K562 (cell line): ENCODE results near the gene GPR108. TPM values are rescaled to one million over a fixed set of nuclear protein-coding genes. Genes with fewer than 3 reads are reported as not detected.

Experiments
- ATAC-seq: fragments of 200-7000 bp; cut with Tn5 transposase; 3 replicates; pipeline ENCODE4 v1.9.1; 2020; ENCODE audit warnings: moderate library complexity
- BruUV-seq: library from RNA; stranded (reverse); fragments of 400-500 nt; replicated peaks from 2 replicates; lab custom pipeline; 2021; lab: Mats Ljungman, UMichigan
- CTCF ChIA-PET: fragments of 300-600 bp; formaldehyde crosslinking; extraction: SDS; loops from one replicate; lab custom pipeline; 2021; ENCODE audit warnings: low intra/inter-chr PET ratio; lab: Yijun Ruan, JAX
- POLR2A ChIA-PET: fragments of 300-600, 350-650 bp; sonication (Branson Sonifier 250); formaldehyde crosslinking; extraction: SDS; loops from one replicate; lab custom pipeline; 2021; ENCODE audit warnings: antibody characterized with exemption, inconsistent platforms; lab: Yijun Ruan, JAX
- DNase-seq, 4 experiments: peaks; one replicate each; pipeline versions ENCODE4 v3.0.0 to v3.0.0-alpha.2; 2011 to 2018; ENCODE audit warnings: low spot score in 3 of 4, mixed read lengths in 3 of 4; ENCODE audit errors: extremely low read depth in 1 of 4
- FAIRE-seq: peaks from 2 replicates; lab custom pipeline; 2011; peaks lifted over from hg19 to GRCh38; lab: Jason Lieb, UNC
- H2AFZ ChIP-seq: 2 replicates; pipeline ENCODE4 v1.6.0; 2011; ENCODE audit warnings: low read depth, low read length, control low read depth, inconsistent platforms
- H3K27ac ChIP-seq: fragments of 200-600 bp; 3 replicates; pipeline ENCODE4 v1.8.0; 2011; ENCODE audit warnings: low read depth, mild to moderate bottlenecking, control low read depth, inconsistent platforms, low read length, moderate library complexity, mixed read lengths; ENCODE audit errors: extremely low read depth
- H3K27me3 ChIP-seq, 2 experiments: fragments of 300-600 bp in 1 of 2; 2 replicates in 1 of 2; 3 replicates in 1 of 2; pipeline versions ENCODE4 v1.6.0 to v1.8.0; 2011; ENCODE audit warnings: inconsistent platforms in 2 of 2, low read length in 2 of 2, mild to moderate bottlenecking in 1 of 2, mixed read lengths in 1 of 2, moderate library complexity in 1 of 2; ENCODE audit not compliant: control insufficient read depth in 2 of 2, insufficient read depth in 2 of 2
- H3K36me3 ChIP-seq: fragments of 300-600 bp; 3 replicates; pipeline ENCODE4 v1.8.0; 2011; ENCODE audit warnings: mild to moderate bottlenecking, low read length, inconsistent platforms; ENCODE audit not compliant: control insufficient read depth, insufficient read depth
- H3K4me1 ChIP-seq, 2 experiments: fragments of 200-600 bp in 1 of 2; replicated peaks in 1 of 2; 2 replicates in 1 of 2; 3 replicates in 1 of 2; pipeline versions ENCODE4 v1.5.1 to v1.8.0; 2011; ENCODE audit warnings: inconsistent platforms in 2 of 2, low read length in 2 of 2, mild to moderate bottlenecking in 1 of 2, mixed read lengths in 1 of 2, moderate library complexity in 1 of 2; ENCODE audit not compliant: control insufficient read depth in 2 of 2, insufficient read depth in 2 of 2
- H3K4me2 ChIP-seq: 2 replicates; pipeline ENCODE4 v1.6.1; 2011; ENCODE audit warnings: low read length, control low read depth, inconsistent platforms, mixed read lengths; ENCODE audit not compliant: insufficient read depth
- H3K4me3 ChIP-seq: fragments of 200-600 bp; sonication (generic), shearing (Covaris generic); 2 replicates; pipeline ENCODE4 v1.5.1; 2016; ENCODE audit warnings: control low read depth, inconsistent platforms
- H3K79me2 ChIP-seq: fragments of 200-600 bp; 3 replicates; pipeline ENCODE4 v1.8.0; 2011; ENCODE audit warnings: low read length, inconsistent platforms; ENCODE audit not compliant: control insufficient read depth, insufficient read depth
- H3K9ac ChIP-seq, 2 experiments: 2 replicates each; pipeline versions ENCODE4 v1.6.0 to v1.6.1; 2011; ENCODE audit warnings: low read depth in 2 of 2, low read length in 2 of 2, control low read depth in 1 of 2, inconsistent platforms in 1 of 2, mild to moderate bottlenecking in 1 of 2, mixed read lengths in 1 of 2; ENCODE audit not compliant: insufficient read depth in 1 of 2
- H3K9me1 ChIP-seq: one replicate; pipeline ENCODE4 v1.6.0; 2011; ENCODE audit warnings: inconsistent platforms, mild to moderate bottlenecking, low read length, moderate library complexity; ENCODE audit not compliant: control insufficient read depth, insufficient read depth
- H3K9me3 ChIP-seq: replicated peaks from 2 replicates; pipeline ENCODE4 v1.5.1; 2011; ENCODE audit warnings: low read depth, low read length, inconsistent platforms; ENCODE audit not compliant: control insufficient read depth, insufficient read depth
- H4K20me1 ChIP-seq: replicated peaks from 2 replicates; pipeline ENCODE4 v1.6.1; 2011; ENCODE audit warnings: low read length, inconsistent platforms, mixed read lengths; ENCODE audit not compliant: control insufficient read depth, insufficient read depth
- BDP1 ChIP-seq: IDR thresholded peaks from 3 replicates; pipeline ENCODE4 v1.6.1; 2011; ENCODE audit not compliant: insufficient read length, insufficient read depth
- CHD4 ChIP-seq: fragments of 200-600 bp; sonication (generic); IDR thresholded peaks from 3 replicates; pipeline ENCODE4 v1.6.1; 2012; ENCODE audit warnings: low read depth, mild to moderate bottlenecking, mixed read lengths, low read length, inconsistent platforms; ENCODE audit not compliant: insufficient read depth, insufficient replicate concordance, poor library complexity, severe bottlenecking
- CREBBP ChIP-seq: IDR thresholded peaks from one replicate; pipeline ENCODE4 v1.6.1; 2012; ENCODE audit warnings: low read depth, mild to moderate bottlenecking, control low read depth, inconsistent platforms, low read length
- DDX20 ChIP-seq: fragments of 450-650 bp; IDR thresholded peaks from 2 replicates; pipeline ENCODE4 v1.6.1; 2016; ENCODE audit warnings: missing genetic modification characterization, low read depth, mild to moderate bottlenecking, missing compliant biosample characterization, moderate library complexity
- DNMT1 ChIP-seq: fragments of 450-650 bp; IDR thresholded peaks from 2 replicates; pipeline ENCODE4 v1.6.1; 2016; ENCODE audit warnings: antibody characterized with exemption, mild to moderate bottlenecking
- FOXK2 ChIP-seq, 2 experiments: fragments of 450-650 bp; IDR thresholded peaks in 1 of 2; conservative IDR thresholded peaks in 1 of 2; 2 replicates each; pipeline ENCODE4 v1.6.1; 2016; ENCODE audit warnings: low read depth in 2 of 2, mild to moderate bottlenecking in 1 of 2
- HMGN3 ChIP-seq: IDR thresholded peaks from 2 replicates; pipeline ENCODE4 v1.6.1; 2011; ENCODE audit warnings: borderline replicate concordance, low read depth, mild to moderate bottlenecking, mixed read lengths, low read length; ENCODE audit not compliant: insufficient read length; ENCODE audit errors: extremely low read depth
- KAT2B ChIP-seq: IDR thresholded peaks from one replicate; pipeline ENCODE4 v1.6.1; 2012; ENCODE audit warnings: low read depth, mild to moderate bottlenecking, control low read depth, inconsistent platforms, low read length, moderate library complexity
- NFIX ChIP-seq: fragments of 250-450 bp; sonication (Bioruptor Pico); IDR thresholded peaks from 2 replicates; pipeline ENCODE4 v1.4.0; 2020; ENCODE audit warnings: low read depth, mild to moderate bottlenecking, moderate library complexity
- NR1H2 ChIP-seq: sonication (generic); formaldehyde crosslinking; IDR thresholded peaks from 2 replicates; pipeline ENCODE4 v1.4.0; 2020; ENCODE audit warnings: mild to moderate bottlenecking, missing genetic modification reagents
- PHF21A ChIP-seq: fragments of 450-650 bp; IDR thresholded peaks from 2 replicates; pipeline ENCODE4 v1.6.1; 2017; ENCODE audit warnings: low read depth, borderline replicate concordance
- PTRF ChIP-seq: fragments of 450-650 bp; IDR thresholded peaks from 2 replicates; pipeline ENCODE4 v1.6.1; 2016; ENCODE audit warnings: mild to moderate bottlenecking, missing genetic modification characterization, missing compliant biosample characterization
- TAF7 ChIP-seq: fragments of 450-650 bp; IDR thresholded peaks from 2 replicates; pipeline ENCODE4 v1.6.1; 2016; ENCODE audit warnings: missing genetic modification characterization, missing compliant biosample characterization
- TEAD1 ChIP-seq, 2 experiments: fragments of 450-650 bp in 1 of 2; sonication (generic) in 1 of 2; formaldehyde crosslinking; IDR thresholded peaks; 2 replicates each; pipeline versions ENCODE4 v1.4.0 to v1.8.0; 2020 to 2022; ENCODE audit warnings: mild to moderate bottlenecking in 2 of 2, missing genetic modification reagents in 1 of 2
- U2AF1 ChIP-seq: fragments of 200-400 bp; formaldehyde crosslinking; optimal IDR thresholded peaks from 2 replicates; pipeline ENCODE3; 2017; ENCODE audit warnings: mild to moderate bottlenecking, low read depth, low read length, moderate library complexity
- YY1 ChIP-seq, 3 experiments: IDR thresholded peaks; 2 replicates each; pipeline ENCODE4 v1.6.1; 2011; ENCODE audit warnings: low read length in 2 of 3, mild to moderate bottlenecking in 2 of 3, moderate library complexity in 2 of 3, borderline replicate concordance in 1 of 3, control low read depth in 1 of 3, low read depth in 1 of 3; ENCODE audit not compliant: insufficient read depth in 3 of 3, insufficient replicate concordance in 2 of 3, control insufficient read depth in 1 of 3, insufficient read length in 1 of 3; ENCODE audit errors: extremely low read depth in 1 of 3
- ZC3H4 ChIP-seq: sonication (generic); formaldehyde crosslinking; IDR thresholded peaks from 2 replicates; pipeline ENCODE4 v1.9.0; 2021; ENCODE audit warnings: missing genetic modification reagents, borderline replicate concordance
- ZKSCAN8 ChIP-seq: fragments of 200-800 bp; sonication (Bioruptor generic); IDR thresholded peaks from 2 replicates; pipeline ENCODE4 v1.6.1; 2016; ENCODE audit warnings: missing genetic modification characterization, missing compliant biosample characterization
- ZNF316 ChIP-seq: fragments of 450-650 bp; IDR thresholded peaks from 2 replicates; pipeline ENCODE4 v1.6.1; 2016
- WGBS: fragments of 100-300 bp; shearing (Covaris generic); methylation state at CpG from one replicate; pipeline ENCODE4 v1.1.6; 2016; ENCODE audit warnings: low coverage, mixed read lengths; ENCODE audit not compliant: insufficient coverage; ENCODE audit errors: missing lambda C conversion rate; 5-methylcytosine and 5-hydroxymethylcytosine counted together
- in situ Hi-C: fragments of 300-500 bp; cut with MboI; formaldehyde crosslinking; loops from 4 replicates; pipeline ENCODE4 v1.15.0; 2018; ENCODE audit warnings: inconsistent platforms, mixed read lengths
- intact Hi-C: fragments of 100-400 bp; cut with micrococcal nuclease; formaldehyde crosslinking; loops from 2 replicates; pipeline ENCODE4 v1.14.2; 2022
- polyA plus RNA-seq, 8 experiments: library from polyadenylated mRNA; depleted of rRNA in 4 of 8; stranded (reverse) in 5 of 8; unstranded in 3 of 8; fragments of >200 nt; fragmentation: Nextera tagmentation in 2 of 8; fragmentation: Illumina TruSeq in 1 of 8; extraction: Ambion mirVana in 2 of 8; extraction: Trizol in 1 of 8; gene quantifications; 2 replicates each; pipeline versions ENCODE4 v1.2.1 to v1.2.3, GENCODE V29; 2011 to 2014; ENCODE audit warnings: inconsistent platforms in 1 of 8, missing spikeins in 1 of 8
- total RNA-seq, 7 experiments: library from RNA; depleted of rRNA in 6 of 7; stranded (reverse); fragments of >200 nt in 6 of 7; fragmentation: Illumina TruSeq in 2 of 7; extraction: Trizol in 2 of 7; gene quantifications; 2 replicates each; pipeline versions ENCODE4 v1.2.1 to v1.2.3, GENCODE V29; 2011 to 2021; ENCODE audit warnings: low replicate concordance in 1 of 7
- TF ChIP-seq, protein P1 (sequence below): sonication (generic); formaldehyde crosslinking; IDR thresholded peaks from 2 replicates; pipeline ENCODE4 v1.8.0; 2022; ENCODE audit warnings: mild to moderate bottlenecking, missing genetic modification reagents, borderline replicate concordance

Gene GPR108
- total and polyA plus RNA-seq, 9 of the 15 experiments (the other 6 are each of a cell fraction or from before 2014, with no cell fraction given): 2.4 to 33.2 (median 24.4) TPM

DNA sequence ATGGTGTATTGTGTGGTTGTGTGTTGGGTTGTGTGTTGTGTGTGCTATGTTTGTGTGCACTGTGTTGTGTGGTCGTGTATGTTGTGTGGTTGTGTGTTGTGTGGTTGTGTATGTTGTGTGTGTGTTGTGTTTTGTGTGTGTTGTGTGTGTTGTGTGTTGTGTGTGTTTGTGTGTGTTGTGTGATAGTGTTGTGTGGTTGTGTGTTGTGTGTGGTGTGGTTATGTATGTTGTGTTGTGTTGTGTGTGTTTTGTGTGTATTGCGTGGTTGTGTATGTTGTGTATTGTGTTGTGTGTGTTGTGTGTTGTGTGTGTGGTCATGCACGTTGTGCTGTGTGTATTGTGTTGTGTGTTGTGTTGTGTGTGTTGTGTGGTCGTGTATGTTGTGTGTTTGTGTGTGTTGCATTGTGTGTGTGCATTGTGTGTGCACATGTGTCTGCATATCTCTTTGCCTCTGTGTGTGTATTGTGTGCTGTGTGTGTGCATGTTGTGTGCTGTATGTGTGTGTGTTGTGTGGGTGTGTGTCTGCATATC lies 19.9 kb downstream of the GPR108 start:
- Histone ChIP-seq H3K27ac (no peak overlapping the region; the same call in 1 of the 3 replicates), H3K36me3 (no peaks in the 10 kb centered on the region), H3K9me3 (no peaks in the 10 kb centered on the region), H3K4me1 (peaks cover 36% of the 10 kb centered on the region in 2 experiments), H2AFZ (peak overlapping the region; percentile 96), H3K79me2 (no peaks in the 10 kb centered on the region), H3K4me2 (peak overlapping the region; percentile 77), H3K9me1 (no peaks in the 10 kb centered on the region), H3K4me3 (0 out of 2 replicates have a peak overlapping the region, but pooled peaks have one; percentile 37), H3K9ac (no peak overlapping the region), H4K20me1 (no peaks in the 10 kb centered on the region), H3K27me3 (peaks cover 0 to 3% of the 10 kb centered on the region in 2 experiments; a peak in 2 of 5 replicates)
- in situ Hi-C loops (no loop called here), intact Hi-C loops (no loop called here)
- WGBS: 21% methylated on average over 4 of the region's 4 CpGs
- DNase-seq: no peak
- ATAC-seq: no peak
- FAIRE-seq: peak; percentile 94
- no TSS peak for BruUV-seq
- POLR2A ChIA-PET: interaction anchor here (0.6 kb wide), 1 partner anchor 523 kb away, joined by 4 read pairs; no protein-coding TSS in a partner anchor
- CTCF ChIA-PET: interaction anchor here (1.0 to 1.8 kb wide), 2 partner anchors 85 to 145 kb away, joined by 3 to 6 read pairs; no protein-coding TSS in a partner anchor
- TF ChIP-seq CHD4: peak; percentile 91
- peak; percentile 70 for TF ChIP-seq TAF7 (tag)
- TF ChIP-seq KAT2B: no peak
- TF ChIP-seq ZKSCAN8: no peak
- TF ChIP-seq PTRF (tag): no peak
- no peak for TF ChIP-seq DDX20 (tag)
- no peak for TF ChIP-seq CREBBP
- TF ChIP-seq U2AF1: no peak
- TF ChIP-seq ZC3H4 (CRISPR knock-in tag): peak; percentile 61; the same call in 1 of the 2 replicates
- peak; percentile 27; the same call in 1 of the 2 replicates for TF ChIP-seq ZNF316
- no peak for TF ChIP-seq HMGN3
- TF ChIP-seq PHF21A: 0 out of 2 replicates have a peak, but pooled peaks have one; percentile 65
- TF ChIP-seq NFIX: no peak
- TF ChIP-seq DNMT1: peak; percentile 83; the same call in 1 of the 2 replicates
- 0 out of 2 replicates have a peak, but pooled peaks have one; percentile 27 for TF ChIP-seq NR1H2 (CRISPR knock-in tag)
- peak; percentile 77 to 82 for TF ChIP-seq FOXK2 (conservative IDR thresholded peaks at IDR 0.05 in 1 of 2, IDR thresholded peaks at IDR 0.05 in 1 of 2; ENCODE audit: low read depth in 2 of 2)
- TF ChIP-seq BDP1: no peak
- TF ChIP-seq YY1 (IDR thresholded peaks at IDR 0.05; ENCODE audit: borderline replicate concordance in 1 of 3, control insufficient read depth in 1 of 3, extremely low read depth in 1 of 3, insufficient read depth in 3 of 3, insufficient read length in 1 of 3, insufficient replicate concordance in 2 of 3, low read depth in 1 of 3, low read length in 2 of 3): no peak
- TF ChIP-seq TEAD1 (CRISPR knock-in tag; IDR thresholded peaks at IDR 0.05): peak in 1 of 2 experiments; percentile 91; a peak in 2 of 4 replicates
- TF ChIP-seq, protein P1, sequence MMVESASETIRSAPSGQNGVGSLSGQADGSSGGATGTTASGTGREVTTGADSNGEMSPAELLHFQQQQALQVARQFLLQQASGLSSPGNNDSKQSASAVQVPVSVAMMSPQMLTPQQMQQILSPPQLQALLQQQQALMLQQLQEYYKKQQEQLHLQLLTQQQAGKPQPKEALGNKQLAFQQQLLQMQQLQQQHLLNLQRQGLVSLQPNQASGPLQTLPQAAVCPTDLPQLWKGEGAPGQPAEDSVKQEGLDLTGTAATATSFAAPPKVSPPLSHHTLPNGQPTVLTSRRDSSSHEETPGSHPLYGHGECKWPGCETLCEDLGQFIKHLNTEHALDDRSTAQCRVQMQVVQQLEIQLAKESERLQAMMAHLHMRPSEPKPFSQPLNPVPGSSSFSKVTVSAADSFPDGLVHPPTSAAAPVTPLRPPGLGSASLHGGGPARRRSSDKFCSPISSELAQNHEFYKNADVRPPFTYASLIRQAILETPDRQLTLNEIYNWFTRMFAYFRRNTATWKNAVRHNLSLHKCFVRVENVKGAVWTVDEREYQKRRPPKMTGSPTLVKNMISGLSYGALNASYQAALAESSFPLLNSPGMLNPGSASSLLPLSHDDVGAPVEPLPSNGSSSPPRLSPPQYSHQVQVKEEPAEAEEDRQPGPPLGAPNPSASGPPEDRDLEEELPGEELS (CRISPR knock-in tag): peak; percentile 99
